Bronchial epithelial cell (primary cell): Measurements from ENCODE around the gene NFATC3. TPM values are rescaled to one million over a fixed set of nuclear protein-coding genes. Genes with fewer than 3 reads are reported as not detected.
"Not testable (repeated sequence)": the region's sequence is repeated elsewhere in the genome, so short reads cannot be mapped to it uniquely, and the experiment has no call there.

Source experiments
- DNase-seq: peaks from one replicate; pipeline ENCODE4 v3.0.0-alpha.2; 2010; ENCODE audit warnings: low read depth
- FAIRE-seq: peaks from 2 replicates; lab custom pipeline; 2011; peaks lifted over from hg19 to GRCh38; lab: Jason Lieb, UNC
- H3K27me3 ChIP-seq: 2 replicates; pipeline ENCODE4 v1.5.1; 2011; ENCODE audit warnings: low read length; ENCODE audit not compliant: control insufficient read depth, insufficient read depth
- H3K36me3 ChIP-seq: 2 replicates; pipeline ENCODE4 v1.5.1; 2011; ENCODE audit warnings: low read length; ENCODE audit not compliant: control insufficient read depth, insufficient read depth
- H3K4me3 ChIP-seq: 2 replicates; pipeline ENCODE4 v1.5.1; 2011; ENCODE audit warnings: mild to moderate bottlenecking, low read depth, low read length, control low read depth
- total RNA-seq: library from RNA; depleted of rRNA; stranded (reverse); fragments of >200 nt; gene quantifications from 2 replicates; pipeline ENCODE4 v1.2.1, GENCODE V29; 2014
- TF ChIP-seq, protein P1 (sequence below): IDR thresholded peaks from 2 replicates; pipeline ENCODE4 v1.5.1; 2011; ENCODE audit warnings: mild to moderate bottlenecking, moderate library complexity, low read length, control low read depth, inconsistent platforms; ENCODE audit not compliant: insufficient read depth, severe bottlenecking

The NFATC3 gene
- total RNA-seq, 1 donor from 2014 or later: 5.8 TPM

GRCh38 chr16:68128577-68129305, 43.6 kb downstream of the NFATC3 start:
- Histone ChIP-seq H3K27me3 (no peaks in the 10 kb centered on the region), H3K36me3 (no peaks in the 10 kb centered on the region), H3K4me3 (no peak overlapping the region)
- TF ChIP-seq, protein P1, sequence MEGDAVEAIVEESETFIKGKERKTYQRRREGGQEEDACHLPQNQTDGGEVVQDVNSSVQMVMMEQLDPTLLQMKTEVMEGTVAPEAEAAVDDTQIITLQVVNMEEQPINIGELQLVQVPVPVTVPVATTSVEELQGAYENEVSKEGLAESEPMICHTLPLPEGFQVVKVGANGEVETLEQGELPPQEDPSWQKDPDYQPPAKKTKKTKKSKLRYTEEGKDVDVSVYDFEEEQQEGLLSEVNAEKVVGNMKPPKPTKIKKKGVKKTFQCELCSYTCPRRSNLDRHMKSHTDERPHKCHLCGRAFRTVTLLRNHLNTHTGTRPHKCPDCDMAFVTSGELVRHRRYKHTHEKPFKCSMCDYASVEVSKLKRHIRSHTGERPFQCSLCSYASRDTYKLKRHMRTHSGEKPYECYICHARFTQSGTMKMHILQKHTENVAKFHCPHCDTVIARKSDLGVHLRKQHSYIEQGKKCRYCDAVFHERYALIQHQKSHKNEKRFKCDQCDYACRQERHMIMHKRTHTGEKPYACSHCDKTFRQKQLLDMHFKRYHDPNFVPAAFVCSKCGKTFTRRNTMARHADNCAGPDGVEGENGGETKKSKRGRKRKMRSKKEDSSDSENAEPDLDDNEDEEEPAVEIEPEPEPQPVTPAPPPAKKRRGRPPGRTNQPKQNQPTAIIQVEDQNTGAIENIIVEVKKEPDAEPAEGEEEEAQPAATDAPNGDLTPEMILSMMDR: no peak
- FAIRE-seq (no peak), DNase-seq (peak; percentile 17)

- H3K36me3 ChIP-seq: no peaks in the 10 kb centered on the region
- TF ChIP-seq, protein P1: no peak
- H3K4me3 ChIP-seq: no peak overlapping the region
- FAIRE-seq (no peak), DNase-seq (no peak)
- no peaks in the 10 kb centered on the region for H3K27me3 ChIP-seq
These were observed 45.4 kb downstream of the NFATC3 start for GRCh38 chr16:68130520-68130919.

DNA sequence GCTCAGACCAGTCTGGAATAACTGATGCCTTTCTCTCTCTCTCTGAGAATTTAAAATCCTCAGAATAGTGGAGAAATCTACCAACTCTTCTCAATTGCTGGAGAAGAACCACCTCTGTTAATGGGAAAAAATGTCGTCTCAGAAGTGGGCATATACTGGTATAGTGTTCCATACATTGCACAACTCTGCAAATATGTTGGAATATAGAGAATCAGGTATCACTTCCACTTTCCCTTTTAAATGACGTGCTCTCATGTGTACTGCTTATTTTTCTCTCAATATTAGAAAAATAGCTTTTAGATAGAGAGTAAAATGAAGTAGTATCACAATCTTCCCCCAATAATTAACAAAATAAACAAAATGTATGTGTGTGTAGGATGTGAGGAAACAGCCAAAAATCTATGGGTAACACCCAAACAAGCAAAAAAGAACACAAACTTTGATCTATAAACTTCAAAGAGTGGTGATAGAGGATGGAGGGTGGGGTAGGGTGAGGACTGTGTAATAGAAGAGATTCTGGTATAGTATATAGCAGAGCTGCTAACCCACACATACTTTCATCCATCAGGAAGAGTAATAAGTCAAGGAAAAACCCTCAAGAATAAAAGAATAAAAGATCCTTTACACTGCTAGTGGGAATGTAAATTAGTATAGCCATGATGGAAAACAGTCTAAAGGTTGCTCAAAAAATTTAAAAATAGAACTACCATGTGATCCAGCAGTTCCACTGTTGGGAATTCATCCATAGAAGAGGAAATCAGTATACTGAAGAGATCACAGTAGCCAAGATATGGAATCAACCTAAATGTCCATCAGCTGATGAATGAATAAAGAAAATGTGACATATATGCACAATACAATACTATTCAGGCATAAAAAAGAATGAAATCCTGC, 46.9 kb downstream of the NFATC3 start:
- Histone ChIP-seq H3K36me3 (no peaks in the 10 kb centered on the region), H3K4me3 (no peak overlapping the region), H3K27me3 (no peaks in the 10 kb centered on the region)
- FAIRE-seq (no peak), DNase-seq (no peak)
- TF ChIP-seq, protein P1: no peak

- not testable (repeated sequence) for H3K4me3 ChIP-seq, DNase-seq, H3K27me3 ChIP-seq, FAIRE-seq, H3K36me3 ChIP-seq
These were observed 47.8 kb downstream of the NFATC3 start for GRCh38 chr16:68133000-68133399.

GRCh38 chr16:68134644-68135043, 49.5 kb downstream of the NFATC3 start:
- TF ChIP-seq, protein P1: no peak
- no peaks in the 10 kb centered on the region for H3K27me3 ChIP-seq
- no peaks in the 10 kb centered on the region for H3K36me3 ChIP-seq
- FAIRE-seq: no peak
- no peak for DNase-seq
- H3K4me3 ChIP-seq: no peak overlapping the region

GRCh38 chr16:68136515-68136914, 51.3 kb downstream of the NFATC3 start:
- TF ChIP-seq, protein P1: no peak
- no peak for FAIRE-seq
- Histone ChIP-seq H3K27me3 (no peaks in the 10 kb centered on the region), H3K4me3 (no peak overlapping the region), H3K36me3 (no peaks in the 10 kb centered on the region)
- DNase-seq: no peak
